Activated naive CD4-positive, alpha-beta T cell treated with anti-CD3 and anti-CD28 coated beads, Interleukin-2, amount 10 ng/mL, durations not matched to agents 7 days and 5 days (primary cell): ENCODE data around the gene ELF1.

Source experiments
- CTCF ChIA-PET: fragments of 350-600 bp; sonication (Branson Sonifier 250); formaldehyde crosslinking; loops from one replicate; lab custom pipeline; 2021; ENCODE audit warnings: antibody characterized with exemption; lab: Charles Lee
- DNase-seq: peaks from one replicate; pipeline ENCODE4 v3.0.0-alpha.2; 2020
- H3K27ac Mint-ChIP-seq: one replicate; pipeline ENCODE4 v1.8.0; 2021; ENCODE audit warnings: mild to moderate bottlenecking, moderate library complexity, mixed read lengths
- H3K27me3 Mint-ChIP-seq: one replicate; pipeline ENCODE4 v1.8.0; 2021; ENCODE audit warnings: mild to moderate bottlenecking, mixed read lengths
- H3K36me3 Mint-ChIP-seq: one replicate; pipeline ENCODE4 v1.8.0; 2021; ENCODE audit warnings: mixed read lengths
- H3K4me1 Mint-ChIP-seq: one replicate; pipeline ENCODE4 v1.8.0; 2021; ENCODE audit warnings: mixed read lengths
- H3K4me3 Mint-ChIP-seq: one replicate; pipeline ENCODE4 v1.8.0; 2021; ENCODE audit warnings: mild to moderate bottlenecking, moderate library complexity, mixed read lengths
- H3K9me3 Mint-ChIP-seq: one replicate; pipeline ENCODE4 v1.8.0; 2021; ENCODE audit warnings: mixed read lengths

The ELF1 gene

DNA sequence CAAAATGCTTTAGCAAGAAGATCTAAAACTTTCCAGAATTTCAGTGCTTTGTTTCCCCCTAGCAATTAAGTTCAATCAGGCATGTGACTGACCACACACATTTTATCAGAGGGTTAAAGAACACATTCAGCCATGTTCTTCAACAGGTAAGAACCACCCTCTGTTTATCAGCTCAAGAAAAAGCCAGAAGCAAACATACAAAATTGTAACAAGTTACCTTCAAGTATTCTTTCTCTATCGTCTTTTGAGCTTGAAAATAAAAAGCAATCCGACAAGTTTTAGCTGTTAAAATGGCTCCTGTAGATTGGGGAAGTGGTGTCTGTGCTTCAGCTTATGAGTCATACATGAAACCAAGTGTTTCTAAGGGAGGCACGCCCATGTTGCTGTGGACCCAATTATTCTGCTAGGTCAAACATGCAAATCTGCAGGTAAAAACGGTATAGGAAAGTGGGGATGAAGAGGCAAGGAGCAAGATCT lies at the start of gene ELF1:
Gene ELF1 (minus strand): TSS at position 306 of the 477 bp plus-strand sequence. CDS start 37,262 bp downstream, outside the sequence.
- CTCF ChIA-PET = interaction anchor here (0.7 to 3.6 kb wide), 11 partner anchors 11 to 48 kb away, joined by 3 to 19 read pairs (median 6); no protein-coding TSS in a partner anchor
- peak; percentile 75 for DNase-seq
- H3K9me3 Mint-ChIP-seq = no peaks in the 10 kb centered on the region
- H3K27ac Mint-ChIP-seq = peak within 1 kb of the TSS; percentile 99
- peaks cover 47% of the 10 kb centered on the region for H3K4me1 Mint-ChIP-seq
- peak within 1 kb of the TSS; percentile 96 for H3K4me3 Mint-ChIP-seq
- H3K27me3 Mint-ChIP-seq = no peaks in the 10 kb centered on the region
- H3K36me3 Mint-ChIP-seq = peaks cover 28% of the 10 kb centered on the region

DNA sequence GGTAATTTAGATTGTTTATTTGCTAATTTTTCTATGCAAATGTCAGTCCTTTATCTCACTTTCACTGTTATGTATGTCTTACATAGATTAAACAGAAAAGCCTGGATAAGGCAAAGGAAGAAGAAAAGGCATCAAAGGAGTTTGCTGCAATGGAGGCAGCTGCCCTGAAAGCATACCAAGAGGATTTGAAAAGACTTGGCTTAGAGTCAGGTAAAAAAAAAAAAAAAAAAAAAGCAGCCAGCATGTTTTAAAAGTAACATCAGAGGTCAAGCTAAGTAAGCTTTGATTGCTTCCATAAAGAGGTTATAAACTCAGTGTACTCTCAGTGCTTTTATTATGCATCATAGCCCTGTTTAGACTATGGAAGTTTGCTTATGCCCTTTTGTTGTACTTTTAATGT lies 46.0 kb upstream of the ELF1 start:
- Mint-ChIP-seq H3K9me3 (no peaks in the 10 kb centered on the region), H3K4me3 (no peak overlapping the region), H3K36me3 (peaks cover 44% of the 10 kb centered on the region), H3K27ac (no peak overlapping the region), H3K4me1 (peaks cover 22% of the 10 kb centered on the region), H3K27me3 (peaks cover 16% of the 10 kb centered on the region)
- no peak for DNase-seq
- CTCF ChIA-PET = no interaction called here

DNA sequence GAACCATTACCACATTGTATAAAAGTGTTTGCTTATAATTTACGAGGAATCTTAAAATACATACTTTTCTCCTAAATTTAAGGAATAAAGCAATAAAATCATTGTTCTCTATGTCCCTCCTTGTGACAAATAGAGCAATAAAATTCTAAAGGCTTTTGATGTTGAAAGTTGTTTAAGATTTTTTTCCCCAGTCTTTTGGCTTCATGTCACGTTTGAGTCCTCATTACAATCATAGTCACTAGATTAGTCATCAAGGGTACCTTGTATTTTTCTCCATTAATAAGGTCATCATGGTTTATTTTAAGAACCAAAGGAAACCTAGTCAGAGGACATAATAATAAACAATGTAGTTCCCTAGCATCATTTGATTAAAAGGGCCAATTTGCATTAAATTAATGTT lies 45.4 kb upstream of the ELF1 start:
- Mint-ChIP-seq H3K4me3 (no peak overlapping the region), H3K27me3 (peaks cover 16% of the 10 kb centered on the region), H3K27ac (no peak overlapping the region), H3K4me1 (peaks cover 26% of the 10 kb centered on the region), H3K9me3 (no peaks in the 10 kb centered on the region), H3K36me3 (peaks cover 42% of the 10 kb centered on the region)
- no peak for DNase-seq
- CTCF ChIA-PET = interaction anchor here (1.4 kb wide), 1 partner anchor 10 kb away, joined by 3 read pairs; no protein-coding TSS in a partner anchor

DNA sequence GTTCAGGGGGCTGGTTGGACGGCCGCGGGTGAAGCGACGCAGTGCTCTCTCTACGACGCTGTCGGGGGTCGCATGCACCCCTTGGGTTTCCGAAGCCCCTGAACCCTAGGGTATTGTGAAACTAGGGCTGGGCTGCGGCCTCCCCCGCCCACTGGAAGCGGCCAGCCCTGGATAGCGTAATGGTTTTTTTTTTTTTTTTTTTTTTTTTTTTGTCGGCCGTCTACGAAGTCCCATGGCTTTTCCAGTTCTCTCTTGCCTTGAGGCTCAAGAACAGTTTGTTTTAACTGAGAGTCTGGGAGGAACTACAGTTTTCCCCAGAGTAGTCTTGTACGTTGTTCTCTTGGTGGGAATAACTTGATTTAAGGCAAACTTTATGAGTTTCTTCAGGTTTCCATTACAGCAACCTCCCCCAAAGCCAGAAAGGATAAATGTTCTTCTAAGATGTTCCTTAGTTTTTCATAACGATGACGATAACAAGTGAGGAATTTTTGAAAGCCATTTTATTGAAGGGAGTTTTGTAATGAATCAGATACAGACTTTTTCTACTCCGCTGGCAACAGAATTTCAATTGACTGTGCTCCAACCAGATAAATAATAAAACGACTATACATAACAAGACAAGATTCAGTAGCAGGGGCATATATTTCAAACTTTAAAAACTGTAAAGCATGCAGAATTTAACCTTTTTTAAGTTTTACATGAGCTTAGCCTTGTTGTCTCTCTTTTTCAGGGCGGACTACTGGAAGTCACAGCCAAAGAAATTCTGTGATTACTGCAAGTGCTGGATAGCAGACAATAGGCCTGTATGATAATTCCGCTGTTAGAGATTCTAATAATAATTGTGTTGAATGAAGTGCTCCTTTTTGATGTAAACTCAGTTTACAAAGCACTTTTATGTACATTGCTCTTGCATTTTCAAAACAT lies 43.1 kb upstream of the ELF1 start:
- H3K4me1 Mint-ChIP-seq = peaks cover 43% of the 10 kb centered on the region
- CTCF ChIA-PET = interaction anchor here (1.0 kb wide), 1 partner anchor 12 kb away, joined by 4 read pairs; no protein-coding TSS in a partner anchor

DNA sequence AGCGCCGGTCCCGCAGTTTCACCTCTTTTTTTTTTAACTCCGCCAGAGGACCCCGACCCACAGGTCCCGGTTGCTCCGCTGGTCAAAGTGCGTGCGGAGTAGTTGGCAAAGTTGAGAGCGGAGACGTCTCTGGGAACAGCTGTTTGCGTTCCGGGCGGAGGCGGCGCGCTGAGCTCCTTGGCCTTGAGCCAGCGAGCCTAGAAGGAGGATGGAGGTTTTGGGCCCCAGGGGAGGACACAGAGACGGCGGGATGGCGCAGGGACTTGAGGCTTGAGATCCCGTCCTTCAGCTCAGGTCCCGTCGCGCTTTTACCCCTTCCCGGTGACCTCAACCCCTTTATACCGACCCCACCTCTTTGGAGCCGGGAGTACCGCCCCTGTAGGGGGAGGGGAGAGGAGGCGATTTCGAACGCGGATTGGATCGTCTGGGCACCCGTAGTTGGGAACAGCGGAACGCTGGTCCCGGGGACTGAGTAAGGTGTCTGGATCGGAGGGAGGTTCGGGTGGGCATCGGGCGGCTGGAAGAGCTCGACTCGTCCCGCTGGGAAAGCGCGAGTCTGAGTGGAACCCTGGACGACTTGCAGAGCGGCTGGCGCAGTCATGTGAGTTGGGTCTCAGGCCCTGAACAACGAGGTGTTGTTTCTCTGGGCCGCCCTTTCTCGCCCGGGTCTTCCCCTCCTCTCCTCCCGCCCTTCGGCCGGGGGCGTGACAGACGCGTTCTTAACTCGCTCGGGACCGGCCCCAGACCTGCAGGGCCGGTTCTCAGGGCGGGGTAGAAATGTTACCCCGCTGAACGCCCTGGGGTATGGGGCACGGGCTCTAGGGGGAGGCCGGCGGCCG lies 42.2 kb upstream of the ELF1 start, which contains the start of gene WBP4:
Gene WBP4 (plus strand): TSS at position 435 of the 839 bp plus-strand sequence. CDS start 165 bp downstream, at position 600.
- CTCF ChIA-PET = interaction anchor here (1.2 to 2.5 kb wide), 3 partner anchors 11 to 87 kb away, joined by 3 to 11 read pairs (median 5); no protein-coding TSS in a partner anchor

More for the DNA sequence above, 43.1 kb upstream of the ELF1 start:
- no peak for DNase-seq
- Mint-ChIP-seq H3K4me3 (peak overlapping the region; percentile 99), H3K27me3 (peaks cover 16% of the 10 kb centered on the region), H3K36me3 (peaks cover 30% of the 10 kb centered on the region), H3K27ac (peak overlapping the region; percentile 99), H3K9me3 (no peaks in the 10 kb centered on the region)

DNA sequence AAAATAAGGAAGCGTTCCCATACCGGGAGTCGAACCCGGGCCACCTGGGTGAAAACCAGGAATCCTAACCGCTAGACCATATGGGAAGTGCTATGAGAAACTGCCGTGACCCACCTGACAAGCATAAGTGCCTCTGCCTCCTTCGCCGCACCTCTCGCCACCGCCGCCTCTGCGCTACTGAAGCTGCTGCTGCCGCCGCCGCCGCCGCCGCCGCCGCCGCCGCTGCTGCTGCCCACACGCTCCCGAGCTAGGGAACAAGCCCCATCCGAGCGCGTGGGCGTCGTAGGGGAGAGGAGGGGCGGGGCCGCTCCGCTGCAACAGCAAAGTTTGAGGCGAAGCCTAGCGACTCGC lies 41.6 kb upstream of the ELF1 start:
- CTCF ChIA-PET = interaction anchor here (1.1 to 2.5 kb wide), 5 partner anchors 12 to 160 kb away, joined by 3 to 11 read pairs (median 4); partner anchors contain the start of gene ELF1
- peaks cover 51% of the 10 kb centered on the region for H3K4me1 Mint-ChIP-seq
- H3K36me3 Mint-ChIP-seq = peaks cover 23% of the 10 kb centered on the region
- peak overlapping the region; percentile 99 for H3K27ac Mint-ChIP-seq
- DNase-seq = peak; percentile 86
- no peaks in the 10 kb centered on the region for H3K9me3 Mint-ChIP-seq
- H3K27me3 Mint-ChIP-seq = peaks cover 16% of the 10 kb centered on the region
- H3K4me3 Mint-ChIP-seq = peak overlapping the region; percentile 99

More for the DNA sequence above, 42.2 kb upstream of the ELF1 start, which contains the start of gene WBP4:
- peak; percentile 90 for DNase-seq
- Mint-ChIP-seq H3K4me3 (peak within 1 kb of the TSS; percentile 99), H3K27ac (peak within 1 kb of the TSS; percentile 99), H3K9me3 (no peaks in the 10 kb centered on the region), H3K36me3 (peaks cover 26% of the 10 kb centered on the region), H3K27me3 (peaks cover 16% of the 10 kb centered on the region), H3K4me1 (peaks cover 49% of the 10 kb centered on the region)

DNA sequence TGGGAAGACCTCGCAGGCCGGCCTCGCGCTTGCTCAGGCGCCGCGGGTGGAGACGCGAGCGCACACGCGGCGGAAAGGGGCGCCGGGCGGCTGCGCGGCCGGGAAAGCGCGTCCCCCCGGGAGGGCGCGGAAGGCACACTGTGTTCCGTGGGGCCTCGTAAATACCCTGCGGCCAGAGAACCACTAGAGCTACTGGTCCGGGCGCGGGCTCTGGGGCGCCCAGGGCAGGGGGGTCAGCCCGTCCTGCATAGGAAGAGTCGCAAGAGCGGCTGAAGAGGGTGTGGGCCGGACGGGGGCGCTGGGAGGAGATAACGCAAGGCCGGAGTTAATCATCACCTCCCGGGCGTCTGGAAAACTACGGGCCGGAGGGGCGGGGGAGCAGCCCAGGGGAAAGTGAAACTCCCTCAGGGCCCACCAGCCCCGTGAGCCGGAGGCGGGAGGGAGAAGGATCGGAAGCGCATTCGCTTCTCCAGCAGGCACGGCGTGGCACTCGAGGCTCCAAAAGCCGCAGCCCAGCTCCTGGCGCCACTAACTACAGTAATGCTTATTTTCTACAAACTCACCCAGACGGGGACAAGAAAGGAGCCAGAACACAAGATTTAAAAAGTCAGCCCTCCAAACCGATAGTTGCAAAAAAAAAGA lies 41.1 kb upstream of the ELF1 start:
- H3K4me1 Mint-ChIP-seq = peaks cover 54% of the 10 kb centered on the region
- peak overlapping the region; percentile 99 for H3K27ac Mint-ChIP-seq
- H3K4me3 Mint-ChIP-seq = peak overlapping the region; percentile 99
- H3K9me3 Mint-ChIP-seq = no peaks in the 10 kb centered on the region
- DNase-seq = peak; percentile 78
- peaks cover 18% of the 10 kb centered on the region for H3K36me3 Mint-ChIP-seq
- peaks cover 16% of the 10 kb centered on the region for H3K27me3 Mint-ChIP-seq
- CTCF ChIA-PET = interaction anchor here (1.0 to 2.5 kb wide), 8 partner anchors 10 to 161 kb away, joined by 3 to 11 read pairs (median 5); partner anchors contain the start of gene ELF1

DNA sequence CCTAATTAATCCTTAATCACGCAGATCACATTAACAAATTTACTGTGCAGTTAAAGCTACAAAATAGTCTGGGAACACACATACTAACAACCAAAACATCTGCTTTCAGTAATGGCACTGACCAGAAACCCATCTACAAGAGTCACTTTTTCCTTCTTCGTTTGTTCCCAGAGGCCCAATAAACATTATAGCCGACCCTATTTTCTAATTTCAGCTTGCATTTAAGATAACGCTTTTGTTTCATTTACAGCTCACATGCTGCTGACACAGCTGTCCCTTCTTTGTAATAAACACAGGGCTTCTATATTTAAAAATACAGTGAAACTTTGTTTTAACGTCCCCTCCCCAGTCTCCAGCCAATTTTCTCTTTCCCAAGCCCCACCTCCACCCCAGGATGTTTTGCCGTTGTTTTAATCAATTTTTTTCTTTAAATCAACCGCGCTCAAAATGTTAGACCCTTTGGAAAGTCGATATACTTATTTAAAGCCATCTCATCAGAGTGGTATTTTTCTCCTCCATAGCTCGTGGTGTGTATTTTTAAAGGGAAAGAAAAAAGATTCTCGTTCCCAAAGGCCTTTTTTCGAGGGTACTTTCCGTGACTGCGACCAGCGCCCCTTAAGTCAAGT lies 40.5 kb upstream of the ELF1 start:
- Mint-ChIP-seq H3K27ac (peak overlapping the region; percentile 99), H3K4me1 (peaks cover 59% of the 10 kb centered on the region), H3K9me3 (no peaks in the 10 kb centered on the region), H3K4me3 (peak overlapping the region; percentile 99), H3K27me3 (peaks cover 16% of the 10 kb centered on the region), H3K36me3 (peaks cover 14% of the 10 kb centered on the region)
- CTCF ChIA-PET = interaction anchor here (1.0 to 2.5 kb wide), 6 partner anchors 9 to 162 kb away, joined by 3 to 11 read pairs (median 5); partner anchors contain the start of gene ELF1
- no peak for DNase-seq

DNA sequence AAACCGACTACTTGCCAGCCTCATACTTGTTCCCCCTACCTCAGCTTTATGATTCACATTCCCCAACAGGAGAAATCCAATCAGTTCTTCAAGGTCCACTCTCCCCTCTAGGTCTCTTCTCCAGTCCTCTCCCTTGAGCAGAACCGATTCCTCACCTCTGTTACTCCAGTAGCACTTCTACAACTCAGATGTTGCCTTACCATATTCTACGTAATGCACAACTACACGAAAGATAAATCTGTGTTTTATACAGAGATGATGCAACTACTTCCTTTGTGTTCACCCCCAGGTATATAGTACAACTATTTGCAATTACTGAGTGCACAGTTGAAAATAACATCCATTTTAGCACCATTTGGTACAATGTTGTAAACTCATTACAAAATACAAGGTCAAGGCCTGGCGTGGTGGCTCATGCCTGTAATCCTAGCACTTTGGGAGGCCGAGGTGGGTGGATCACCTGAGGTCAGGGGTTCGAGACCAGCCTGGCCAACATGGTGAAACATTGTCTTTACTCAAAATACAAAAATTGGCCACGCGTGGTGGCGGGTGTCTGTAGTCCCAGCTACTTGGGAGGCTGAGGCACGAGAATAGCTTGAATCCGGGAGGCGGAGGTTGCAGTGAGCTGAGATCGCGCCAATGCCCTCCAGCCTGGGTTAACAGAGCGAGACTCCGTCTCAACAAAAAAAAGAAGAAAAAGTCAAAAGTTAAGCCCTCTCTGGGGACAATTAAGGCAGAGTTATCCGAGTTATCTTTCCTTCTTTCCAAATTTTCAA lies 39.4 kb upstream of the ELF1 start:
- CTCF ChIA-PET = interaction anchor here (1.6 to 2.5 kb wide), 3 partner anchors 9 to 84 kb away, joined by 5 to 11 read pairs (median 6); no protein-coding TSS in a partner anchor
- Mint-ChIP-seq H3K9me3 (no peaks in the 10 kb centered on the region), H3K36me3 (peaks cover 9% of the 10 kb centered on the region), H3K4me3 (peak overlapping the region; percentile 99), H3K27me3 (peaks cover 16% of the 10 kb centered on the region), H3K27ac (no peak overlapping the region), H3K4me1 (peaks cover 63% of the 10 kb centered on the region)
- no peak for DNase-seq

DNA sequence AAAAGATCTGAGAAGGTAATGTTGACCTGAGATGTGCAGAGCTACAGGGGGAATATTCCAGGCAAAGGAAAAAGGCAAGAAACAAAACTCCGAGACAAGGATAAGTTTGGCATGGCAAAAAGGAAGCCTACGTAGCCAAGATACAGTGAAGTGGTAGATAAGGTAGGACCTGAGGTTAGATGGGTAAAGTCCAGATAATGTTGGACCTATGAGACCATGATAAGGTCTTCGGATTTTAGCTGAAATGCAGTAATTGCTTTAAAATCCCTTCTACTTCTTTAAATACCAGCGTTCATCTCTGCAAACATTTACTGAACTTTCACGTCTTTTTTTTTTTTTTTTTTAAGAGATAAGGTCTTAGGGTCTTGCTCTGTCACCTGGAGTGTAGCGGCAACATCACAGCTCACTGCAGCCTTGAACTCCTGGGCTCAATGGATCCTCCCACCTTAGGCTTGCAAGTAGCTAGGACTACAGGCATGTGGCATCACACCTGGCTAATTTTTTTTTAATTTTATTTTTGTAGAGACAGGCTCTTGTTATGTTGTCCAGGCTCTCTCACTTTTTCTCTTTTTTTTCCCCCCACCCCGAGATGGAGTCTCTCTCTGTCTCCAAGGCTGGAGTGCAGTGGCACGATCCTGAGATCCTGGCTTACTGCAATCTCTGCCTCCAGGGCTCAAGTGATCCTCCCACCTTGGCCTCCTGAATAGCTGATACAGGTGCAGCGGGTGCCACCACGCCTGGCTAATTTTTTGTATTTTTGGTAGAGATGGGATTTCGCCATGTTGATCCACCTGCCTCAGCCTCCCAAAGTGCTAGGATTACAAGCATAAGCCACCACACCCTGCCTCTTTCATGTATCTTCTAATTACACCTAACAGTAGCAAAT lies 38.0 kb upstream of the ELF1 start:
- Mint-ChIP-seq H3K27ac (no peak overlapping the region), H3K4me1 (peaks cover 49% of the 10 kb centered on the region), H3K27me3 (peaks cover 16% of the 10 kb centered on the region), H3K36me3 (peaks cover 9% of the 10 kb centered on the region), H3K4me3 (no peak overlapping the region), H3K9me3 (no peaks in the 10 kb centered on the region)
- CTCF ChIA-PET = interaction anchor here (0.5 to 0.6 kb wide), 2 partner anchors 18 to 409 kb away, joined by 3 read pairs; no protein-coding TSS in a partner anchor
- DNase-seq = no peak

DNA sequence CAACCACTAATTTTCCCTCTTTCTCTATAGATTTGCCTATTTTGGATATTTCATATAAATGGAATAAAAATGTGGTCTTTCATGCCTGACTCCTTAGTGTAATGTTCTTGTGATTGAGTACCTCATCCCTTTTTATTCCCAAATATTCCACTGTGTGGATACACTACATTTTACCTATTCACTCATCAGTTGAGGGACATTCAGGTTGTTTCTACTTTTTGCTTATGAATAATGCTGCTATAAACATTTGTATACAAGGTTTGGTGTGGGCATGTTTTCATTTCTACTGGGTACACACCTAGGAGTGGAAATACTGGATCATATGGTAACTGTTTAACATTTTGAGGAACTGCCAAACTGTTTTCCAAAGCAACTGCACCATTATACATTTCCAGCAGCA lies 37.1 kb upstream of the ELF1 start:
- Mint-ChIP-seq H3K9me3 (no peaks in the 10 kb centered on the region), H3K36me3 (peaks cover 6% of the 10 kb centered on the region), H3K27ac (no peak overlapping the region), H3K4me1 (peaks cover 51% of the 10 kb centered on the region), H3K27me3 (peaks cover 12% of the 10 kb centered on the region), H3K4me3 (no peak overlapping the region)
- CTCF ChIA-PET = interaction anchor here (3.6 to 3.7 kb wide), 2 partner anchors 82 to 167 kb away, joined by 14 to 20 read pairs; no protein-coding TSS in a partner anchor
- no peak for DNase-seq
